GM21717 (cell line): Measurements from ENCODE around the gene ARMC3.

Source experiments
- ATAC-seq: cut with Tn5 transposase; IDR thresholded peaks from one replicate; pipeline ENCODE4 v1.9.1; 2021; ENCODE audit warnings: mild to moderate bottlenecking, moderate library complexity; ENCODE audit not compliant: unreplicated experiment

Gene ARMC3

GRCh38 chr10:22990443-22990842, 62.6 kb downstream of the ARMC3 start:
- ATAC-seq: no peak

GRCh38 chr10:22992075-22992474, 64.2 kb downstream of the ARMC3 start:
- ATAC-seq: peak; percentile 76

- no peak for ATAC-seq
Measured at GRCh38 chr10:22992621-22993020, 64.8 kb downstream of the ARMC3 start.

GRCh38 chr10:22993314-22993713, 65.5 kb downstream of the ARMC3 start:
- ATAC-seq: no peak

- ATAC-seq: no peak
Measured at GRCh38 chr10:22997096-22997495, 69.2 kb downstream of the ARMC3 start.

GRCh38 chr10:22998091-22998490, 70.2 kb downstream of the ARMC3 start:
- ATAC-seq: no peak

- ATAC-seq: no peak
Measured at GRCh38 chr10:22999942-23000341, 72.1 kb downstream of the ARMC3 start.

- no peak for ATAC-seq
Measured at GRCh38 chr10:23001901-23002516, 74.2 kb downstream of the ARMC3 start.

GRCh38 chr10:23005150-23005549, 77.3 kb downstream of the ARMC3 start:
- ATAC-seq: no peak

- ATAC-seq: no peak
Measured at GRCh38 chr10:23013581-23014335, 85.9 kb downstream of the ARMC3 start.

- peak; percentile 97 for ATAC-seq
Measured at GRCh38 chr10:23015021-23015707, 87.3 kb downstream of the ARMC3 start.

GRCh38 chr10:23016636-23017035, 88.8 kb downstream of the ARMC3 start:
- ATAC-seq: no peak

GRCh38 chr10:23019633-23020032, 91.8 kb downstream of the ARMC3 start:
- ATAC-seq: no peak

- no peak for ATAC-seq
Measured at GRCh38 chr10:23021430-23021829, 93.6 kb downstream of the ARMC3 start.

- ATAC-seq: no peak
Measured at GRCh38 chr10:23024002-23024401, 96.1 kb downstream of the ARMC3 start.

GRCh38 chr10:23031318-23031717, 103.5 kb downstream of the ARMC3 start:
- no peak for ATAC-seq

GRCh38 chr10:23034790-23035189, 106.9 kb downstream of the ARMC3 start:
- ATAC-seq: no peak

GRCh38 chr10:23035569-23035968, 107.7 kb downstream of the ARMC3 start:
- ATAC-seq: no peak

- no peak for ATAC-seq
Measured at GRCh38 chr10:23037152-23037551, 109.3 kb downstream of the ARMC3 start.

- ATAC-seq: no peak
Measured at GRCh38 chr10:23037561-23037960, 109.7 kb downstream of the ARMC3 start.

GRCh38 chr10:23038172-23038571, 110.3 kb downstream of the ARMC3 start:
- ATAC-seq: no peak

GRCh38 chr10:23040002-23040401, 112.1 kb downstream of the ARMC3 start:
- ATAC-seq: no peak
